SU-DHL-6 (cell line): ENCODE data around the gene KSR2.
A peak's percentile ranks its signal among the peaks of the same experiment; 100 is the strongest.

Source experiments
- H2AFZ ChIP-seq: fragments of 200-600 bp; sonication (generic); 2 replicates; pipeline ENCODE4 v1.6.1; 2014; ENCODE audit warnings: low read depth, mild to moderate bottlenecking, moderate library complexity, mixed read lengths, antibody characterized with exemption, low read length; ENCODE audit not compliant: severe bottlenecking
- H3F3A ChIP-seq: fragments of 200-600 bp; shearing (Covaris generic); 2 replicates; pipeline ENCODE4 v1.6.0; 2016; ENCODE audit warnings: antibody characterized with exemption, mild to moderate bottlenecking; ENCODE audit not compliant: insufficient read depth
- H3K27ac ChIP-seq: fragments of 200-600 bp; sonication (generic); 2 replicates; pipeline ENCODE4 v1.5.1; 2016; ENCODE audit warnings: low read depth, mild to moderate bottlenecking, low read length, moderate library complexity, mixed read lengths
- H3K27me3 ChIP-seq: fragments of 200-600 bp; sonication (generic), shearing (Covaris generic); 2 replicates; pipeline ENCODE4 v1.6.0; 2014; ENCODE audit warnings: mild to moderate bottlenecking, low read length
- H3K36me3 ChIP-seq: fragments of 200-600 bp; sonication (generic); 2 replicates; pipeline ENCODE4 v1.6.1; 2014; ENCODE audit warnings: mild to moderate bottlenecking, low read length, mixed read lengths
- H3K4me2 ChIP-seq: fragments of 300-600, 200-600 bp; shearing (Covaris generic), sonication (generic); 2 replicates; pipeline ENCODE4 v1.6.0; 2014; ENCODE audit warnings: low read length, low read depth, mild to moderate bottlenecking; ENCODE audit not compliant: poor library complexity, severe bottlenecking
- H3K4me3 ChIP-seq: fragments of 200-600 bp; sonication (generic); 2 replicates; pipeline ENCODE4 v1.5.1; 2014; ENCODE audit warnings: antibody characterized with exemption, low read length, mild to moderate bottlenecking, mixed read lengths; ENCODE audit not compliant: insufficient read depth, poor library complexity, severe bottlenecking
- H3K79me2 ChIP-seq: fragments of 200-600 bp; sonication (generic); 2 replicates; pipeline ENCODE4 v1.6.1; 2014; ENCODE audit warnings: mild to moderate bottlenecking, low read length, moderate library complexity; ENCODE audit not compliant: insufficient read depth
- H3K9ac ChIP-seq: fragments of 200-600 bp; sonication (generic); 2 replicates; pipeline ENCODE4 v1.7.0; 2014; ENCODE audit warnings: mild to moderate bottlenecking, low read length
- H3K9me2 ChIP-seq: fragments of 200-600 bp; sonication (generic); replicated peaks from 2 replicates; pipeline ENCODE4 v1.6.1; 2014; ENCODE audit warnings: low read length; ENCODE audit not compliant: insufficient read depth
- H3K9me3 ChIP-seq: fragments of 200-600 bp; sonication (generic); 2 replicates; pipeline ENCODE4 v1.6.1; 2014; ENCODE audit warnings: low read length, mixed read lengths; ENCODE audit not compliant: insufficient read depth
- H4K20me1 ChIP-seq: fragments of 200-600 bp; sonication (generic); 2 replicates; pipeline ENCODE4 v1.6.1; 2014; ENCODE audit warnings: low read depth, mild to moderate bottlenecking, antibody characterized with exemption, low read length, moderate library complexity, mixed read lengths
- CTCF ChIP-seq: fragments of 200-600 bp; sonication (generic); IDR thresholded peaks from one replicate; pipeline ENCODE4 v1.5.1; 2017; ENCODE audit warnings: antibody characterized with exemption, mild to moderate bottlenecking, low read length, moderate library complexity; ENCODE audit not compliant: insufficient read depth, poor library complexity, severe bottlenecking
- EZH2phosphoT487 ChIP-seq: fragments of 200-600 bp; sonication (generic), shearing (Covaris generic); conservative IDR thresholded peaks from 2 replicates; pipeline ENCODE4 v1.6.1; 2018; ENCODE audit warnings: mild to moderate bottlenecking, antibody characterized with exemption, low read length, moderate library complexity, mixed read lengths

KSR2 gene

GRCh38 chr12:117968151-117968789 is 520 bp downstream of the KSR2 start:
- H2AFZ ChIP-seq: peak overlapping the region; percentile 96
- no peaks in the 10 kb centered on the region for H3K79me2 ChIP-seq
- 0 out of 2 replicates have a peak, but pooled peaks cover 3% of the 10 kb centered on the region for H3K9me3 ChIP-seq
- 0 out of 2 replicates have a peak, but pooled peaks cover 2% of the 10 kb centered on the region for H3K27me3 ChIP-seq
- H4K20me1 ChIP-seq: no peaks in the 10 kb centered on the region
- no peaks in the 10 kb centered on the region for H3K36me3 ChIP-seq
- H3K27ac ChIP-seq: no peak overlapping the region
- peak overlapping the region; percentile 82 for H3K4me2 ChIP-seq
- H3F3A ChIP-seq: 0 out of 2 replicates have a peak, but pooled peaks cover 7% of the 10 kb centered on the region
- peak overlapping the region; percentile 69 for H3K9ac ChIP-seq
- H3K4me3 ChIP-seq: peak overlapping the region; percentile 75
- no peak for TF ChIP-seq EZH2phosphoT487
- TF ChIP-seq CTCF: no peak
- H3K9me2 ChIP-seq: no peaks in the 10 kb centered on the region

GRCh38 chr12:117967512-117967911 is 1.3 kb downstream of the KSR2 start:
- Histone ChIP-seq H3K79me2 (no peaks in the 10 kb centered on the region), H3K27me3 (0 out of 2 replicates have a peak, but pooled peaks cover 2% of the 10 kb centered on the region), H3F3A (0 out of 2 replicates have a peak, but pooled peaks cover 7% of the 10 kb centered on the region), H3K9ac (no peak overlapping the region), H2AFZ (no peak overlapping the region), H3K4me3 (no peak overlapping the region), H3K36me3 (no peaks in the 10 kb centered on the region), H3K9me2 (no peaks in the 10 kb centered on the region), H3K9me3 (0 out of 2 replicates have a peak, but pooled peaks cover 3% of the 10 kb centered on the region), H3K27ac (no peak overlapping the region), H3K4me2 (peak overlapping the region; percentile 2), H4K20me1 (no peaks in the 10 kb centered on the region)
- TF ChIP-seq EZH2phosphoT487 (no peak), CTCF (no peak)

- 0 out of 2 replicates have a peak, but pooled peaks cover 3% of the 10 kb centered on the region for H3K9me3 ChIP-seq
- 0 out of 2 replicates have a peak, but pooled peaks cover 2% of the 10 kb centered on the region for H3K27me3 ChIP-seq
- H3K36me3 ChIP-seq: no peaks in the 10 kb centered on the region
- TF ChIP-seq EZH2phosphoT487 (no peak), CTCF (no peak)
- H4K20me1 ChIP-seq: no peaks in the 10 kb centered on the region
- H2AFZ ChIP-seq: no peak overlapping the region
- no peak overlapping the region for H3K27ac ChIP-seq
- H3K4me2 ChIP-seq: no peak overlapping the region
- no peak overlapping the region for H3K9ac ChIP-seq
- no peaks in the 10 kb centered on the region for H3K79me2 ChIP-seq
- no peak overlapping the region for H3K4me3 ChIP-seq
- no peaks in the 10 kb centered on the region for H3K9me2 ChIP-seq
- H3F3A ChIP-seq: 0 out of 2 replicates have a peak, but pooled peaks cover 7% of the 10 kb centered on the region
Measured at GRCh38 chr12:117967043-117967442, 1.7 kb downstream of the KSR2 start.
